Neutrophil (primary cell): Measurements from ENCODE around the gene LAMA3.

ENCODE experiments used
- H3K27ac ChIP-seq: fragments of 200-600 bp; sonication (generic); 2 replicates; pipeline ENCODE4 v1.5.1; 2016; ENCODE audit warnings: mild to moderate bottlenecking, moderate library complexity
- H3K27me3 ChIP-seq: fragments of 200-600 bp; sonication (generic); 2 replicates; pipeline ENCODE4 v1.6.0; 2016; ENCODE audit warnings: mild to moderate bottlenecking
- H3K36me3 ChIP-seq: fragments of 200-600 bp; sonication (generic); 2 replicates; pipeline ENCODE4 v1.5.1; 2017
- H3K4me1 ChIP-seq, 2 experiments: fragments of 200-600 bp in 1 of 2; sonication (generic) in 1 of 2; 1 replicate in 1 of 2; 2 replicates in 1 of 2; pipeline versions ENCODE4 v1.5.1 to v1.6.1; 2013 to 2016; ENCODE audit warnings: low read depth in 1 of 2, low read length in 1 of 2, mild to moderate bottlenecking in 1 of 2, moderate library complexity in 1 of 2; ENCODE audit not compliant: control insufficient read depth in 1 of 2, insufficient read depth in 1 of 2
- H3K4me3 ChIP-seq, 2 experiments: fragments of 200-600 bp in 1 of 2; sonication (generic) in 1 of 2; 1 replicate in 1 of 2; 2 replicates in 1 of 2; pipeline ENCODE4 v1.5.1; 2013 to 2016; ENCODE audit warnings: low read depth in 1 of 2, low read length in 1 of 2, mild to moderate bottlenecking in 1 of 2, moderate library complexity in 1 of 2
- H3K9me3 ChIP-seq: fragments of 200-600 bp; sonication (generic); 2 replicates; pipeline ENCODE4 v1.5.1; 2016
- TF ChIP-seq, protein P1 (sequence below): fragments of 200-600 bp; sonication (generic); IDR thresholded peaks from 2 replicates; pipeline ENCODE4 v1.5.1; 2016; ENCODE audit warnings: antibody characterized with exemption

LAMA3 gene

DNA sequence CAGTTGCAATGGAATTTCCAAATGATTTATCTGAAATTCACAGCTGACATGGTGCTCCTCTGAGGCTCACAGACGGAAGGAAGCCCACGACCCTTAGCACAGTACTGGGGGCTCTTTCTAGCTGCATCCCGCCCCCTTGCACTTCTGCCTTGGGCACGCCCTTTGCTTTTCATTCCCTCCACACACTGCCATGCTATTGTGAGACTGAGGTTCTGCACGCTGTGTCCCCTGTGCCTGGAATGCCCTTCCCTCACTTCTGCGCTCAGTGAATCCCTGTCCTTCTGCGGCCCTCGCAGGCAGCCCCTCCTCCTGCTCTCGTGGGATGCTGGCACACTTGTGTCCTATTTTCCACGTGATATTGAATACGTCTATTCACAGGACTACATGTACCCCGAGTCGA, 189.9 kb downstream of the LAMA3 start:
- Histone ChIP-seq H3K4me1 (no peaks in the 10 kb centered on the region), H3K4me3 (no peak overlapping the region), H3K27me3 (no peaks in the 10 kb centered on the region), H3K36me3 (no peaks in the 10 kb centered on the region), H3K9me3 (no peaks in the 10 kb centered on the region), H3K27ac (no peak overlapping the region)
- TF ChIP-seq, protein P1, sequence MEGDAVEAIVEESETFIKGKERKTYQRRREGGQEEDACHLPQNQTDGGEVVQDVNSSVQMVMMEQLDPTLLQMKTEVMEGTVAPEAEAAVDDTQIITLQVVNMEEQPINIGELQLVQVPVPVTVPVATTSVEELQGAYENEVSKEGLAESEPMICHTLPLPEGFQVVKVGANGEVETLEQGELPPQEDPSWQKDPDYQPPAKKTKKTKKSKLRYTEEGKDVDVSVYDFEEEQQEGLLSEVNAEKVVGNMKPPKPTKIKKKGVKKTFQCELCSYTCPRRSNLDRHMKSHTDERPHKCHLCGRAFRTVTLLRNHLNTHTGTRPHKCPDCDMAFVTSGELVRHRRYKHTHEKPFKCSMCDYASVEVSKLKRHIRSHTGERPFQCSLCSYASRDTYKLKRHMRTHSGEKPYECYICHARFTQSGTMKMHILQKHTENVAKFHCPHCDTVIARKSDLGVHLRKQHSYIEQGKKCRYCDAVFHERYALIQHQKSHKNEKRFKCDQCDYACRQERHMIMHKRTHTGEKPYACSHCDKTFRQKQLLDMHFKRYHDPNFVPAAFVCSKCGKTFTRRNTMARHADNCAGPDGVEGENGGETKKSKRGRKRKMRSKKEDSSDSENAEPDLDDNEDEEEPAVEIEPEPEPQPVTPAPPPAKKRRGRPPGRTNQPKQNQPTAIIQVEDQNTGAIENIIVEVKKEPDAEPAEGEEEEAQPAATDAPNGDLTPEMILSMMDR = no peak

DNA sequence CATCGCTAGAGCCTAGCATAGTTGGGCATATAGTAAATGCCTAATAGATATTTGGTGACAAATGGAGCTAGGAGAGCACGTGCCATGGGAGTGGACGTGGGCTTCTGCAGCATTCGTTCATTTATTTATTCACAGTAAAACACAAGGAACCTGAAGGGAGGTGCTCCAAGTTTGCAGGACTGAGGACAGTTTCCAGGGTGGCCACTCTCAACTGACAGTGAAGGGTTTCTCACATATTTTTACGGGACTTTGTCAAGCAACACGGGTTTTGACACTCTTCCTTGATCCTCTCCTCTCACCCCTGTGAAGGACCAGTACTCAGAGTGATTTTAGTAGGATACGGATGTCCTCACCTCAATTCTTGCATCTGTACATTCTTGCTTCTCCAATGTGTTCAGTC, 190.3 kb downstream of the LAMA3 start:
- Histone ChIP-seq H3K4me1 (no peaks in the 10 kb centered on the region), H3K36me3 (no peaks in the 10 kb centered on the region)

DNA sequence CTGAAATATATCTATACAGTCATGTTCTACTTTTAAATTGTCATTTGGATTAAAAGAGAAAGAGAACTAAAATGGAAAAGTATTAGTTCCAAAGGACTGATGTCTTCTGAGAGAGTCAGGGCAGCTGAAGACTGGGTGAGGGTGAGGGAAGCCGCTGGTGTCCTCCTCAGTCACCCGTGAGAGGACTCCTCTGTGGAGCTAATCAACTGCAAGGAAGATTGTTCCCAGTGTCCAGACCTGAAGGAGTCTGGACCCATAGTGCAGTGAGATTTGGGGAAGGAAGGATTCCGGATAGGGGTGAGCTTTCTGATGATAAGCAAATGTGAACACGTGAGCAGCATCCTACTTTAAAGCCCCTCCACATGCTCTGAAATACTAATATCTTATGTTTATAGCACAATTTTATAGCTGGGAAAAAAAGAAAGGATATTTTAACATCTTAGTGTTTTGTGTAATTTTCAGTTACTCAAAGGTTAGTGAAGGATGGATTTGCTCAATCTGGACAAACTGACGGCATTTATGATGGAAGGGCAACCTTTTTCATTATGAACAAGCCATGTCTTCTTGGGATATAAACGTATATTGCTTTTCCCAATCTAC, 190.8 kb downstream of the LAMA3 start:
- H3K4me1 ChIP-seq = no peaks in the 10 kb centered on the region
- H3K27me3 ChIP-seq = no peaks in the 10 kb centered on the region
- H3K9me3 ChIP-seq = no peaks in the 10 kb centered on the region
- H3K4me3 ChIP-seq = no peak overlapping the region
- no peaks in the 10 kb centered on the region for H3K36me3 ChIP-seq
- TF ChIP-seq, protein P1 = no peak
- no peak overlapping the region for H3K27ac ChIP-seq

More for the DNA sequence above, 190.3 kb downstream of the LAMA3 start:
- H3K4me3 ChIP-seq = no peak overlapping the region
- TF ChIP-seq, protein P1 = no peak
- no peak overlapping the region for H3K27ac ChIP-seq
- no peaks in the 10 kb centered on the region for H3K9me3 ChIP-seq
- no peaks in the 10 kb centered on the region for H3K27me3 ChIP-seq

DNA sequence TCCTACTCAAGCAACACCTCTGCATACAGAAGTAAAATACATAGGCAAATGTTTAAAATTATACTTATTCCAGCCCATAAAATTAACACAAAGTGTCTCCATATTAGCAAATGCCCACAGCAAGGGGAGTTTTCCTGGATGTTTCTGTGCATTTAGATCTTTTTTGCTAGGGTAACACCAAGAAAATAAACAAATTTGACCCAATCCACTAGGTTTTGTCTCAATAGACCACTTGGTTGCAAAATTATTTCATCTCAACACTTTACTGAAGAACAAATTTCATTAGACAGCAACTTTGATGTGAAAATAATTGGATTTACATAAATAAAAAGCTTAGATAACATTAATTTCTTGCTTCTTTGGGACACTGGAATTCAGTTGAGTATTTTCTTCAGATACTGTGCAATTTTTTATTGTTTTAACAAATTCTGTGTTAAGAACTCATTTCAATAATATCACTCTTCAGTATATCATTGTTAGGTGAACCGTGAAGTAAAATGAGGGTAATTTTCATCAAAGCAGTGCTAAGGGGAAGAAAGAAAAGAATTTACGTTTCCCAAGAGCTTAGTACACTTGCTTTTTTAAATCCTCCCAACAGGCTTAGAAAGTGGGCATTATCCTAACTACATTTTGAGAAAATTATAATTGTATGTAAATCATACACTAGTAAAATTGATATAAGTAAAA, 191.8 kb downstream of the LAMA3 start:
- TF ChIP-seq, protein P1 = no peak
- Histone ChIP-seq H3K9me3 (no peaks in the 10 kb centered on the region), H3K4me1 (no peaks in the 10 kb centered on the region), H3K27ac (no peak overlapping the region), H3K36me3 (no peaks in the 10 kb centered on the region), H3K4me3 (no peak overlapping the region), H3K27me3 (no peaks in the 10 kb centered on the region)

DNA sequence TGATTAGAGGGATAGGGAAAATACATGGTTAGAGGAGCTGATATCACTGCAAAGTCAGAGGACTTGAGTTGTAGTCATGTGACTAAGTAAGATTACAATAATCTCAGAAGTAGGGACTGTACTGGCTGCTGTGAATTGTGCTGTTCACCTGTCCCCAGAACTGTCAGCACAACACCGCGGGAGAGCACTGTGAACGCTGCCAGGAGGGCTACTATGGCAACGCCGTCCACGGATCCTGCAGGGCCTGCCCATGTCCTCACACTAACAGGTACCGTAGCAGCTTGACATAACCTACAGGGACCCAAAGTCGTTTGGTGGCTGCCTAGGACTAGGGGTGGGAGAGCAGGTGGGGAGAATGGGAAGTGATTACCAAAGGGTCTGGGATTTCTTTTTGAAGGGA, 192.5 kb downstream of the LAMA3 start:
- H3K27me3 ChIP-seq = no peaks in the 10 kb centered on the region
- no peak overlapping the region for H3K4me3 ChIP-seq
- TF ChIP-seq, protein P1 = no peak
- no peaks in the 10 kb centered on the region for H3K9me3 ChIP-seq
- no peaks in the 10 kb centered on the region for H3K4me1 ChIP-seq
- H3K36me3 ChIP-seq = no peaks in the 10 kb centered on the region
- no peak overlapping the region for H3K27ac ChIP-seq
